NCI-H526 (cell line): ENCODE results near the gene MLEC.

Source experiments
- DNase-seq, 2 experiments: peaks; one replicate each; lab custom pipeline; 2025; lab: John Stamatoyannopoulos, UW

Gene MLEC, protein sequence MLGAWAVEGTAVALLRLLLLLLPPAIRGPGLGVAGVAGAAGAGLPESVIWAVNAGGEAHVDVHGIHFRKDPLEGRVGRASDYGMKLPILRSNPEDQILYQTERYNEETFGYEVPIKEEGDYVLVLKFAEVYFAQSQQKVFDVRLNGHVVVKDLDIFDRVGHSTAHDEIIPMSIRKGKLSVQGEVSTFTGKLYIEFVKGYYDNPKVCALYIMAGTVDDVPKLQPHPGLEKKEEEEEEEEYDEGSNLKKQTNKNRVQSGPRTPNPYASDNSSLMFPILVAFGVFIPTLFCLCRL

DNA sequence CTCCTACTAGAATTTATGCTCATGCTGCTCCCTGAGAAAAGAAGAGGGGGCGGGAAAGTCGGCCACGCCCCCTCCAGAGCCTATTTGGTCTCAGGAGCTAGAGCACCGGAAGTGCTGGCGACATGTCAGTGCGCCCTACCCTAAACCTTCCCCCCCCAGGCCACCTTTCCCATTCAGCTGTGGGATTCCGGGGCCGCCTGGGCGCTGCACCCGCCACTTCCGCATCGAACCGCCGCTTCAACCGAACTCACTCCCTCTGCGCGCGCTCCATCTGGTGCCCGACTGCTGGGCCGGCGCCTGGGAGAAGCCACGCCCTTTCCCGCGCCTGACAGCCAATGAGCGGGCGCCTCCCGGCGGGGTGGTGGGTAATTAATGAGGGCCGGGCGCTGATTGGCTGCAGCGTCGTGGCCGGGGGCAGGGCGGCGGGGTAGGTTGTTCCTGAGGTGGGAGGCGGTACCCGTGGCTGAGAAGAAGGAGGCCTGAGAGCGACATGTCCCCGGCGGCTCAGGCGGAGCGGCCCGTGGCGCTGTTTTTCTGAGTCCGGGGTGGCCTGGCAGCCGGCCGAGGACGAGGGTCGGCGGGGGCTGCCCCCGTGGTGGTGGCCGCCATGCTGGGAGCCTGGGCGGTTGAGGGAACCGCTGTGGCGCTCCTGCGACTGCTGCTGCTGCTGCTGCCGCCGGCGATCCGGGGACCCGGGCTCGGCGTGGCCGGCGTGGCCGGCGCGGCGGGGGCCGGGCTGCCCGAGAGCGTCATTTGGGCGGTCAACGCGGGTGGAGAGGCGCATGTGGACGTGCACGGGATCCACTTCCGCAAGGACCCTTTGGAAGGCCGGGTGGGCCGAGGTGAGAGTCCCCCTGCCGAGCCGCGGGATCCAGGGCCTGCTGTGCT, at the start of gene MLEC:
MLEC (plus strand) TSS at position 460 of the 888 bp plus-strand sequence; CDS start at position 608, 148 bp downstream.
- DNase-seq = peak; percentile 96 to 99

DNA sequence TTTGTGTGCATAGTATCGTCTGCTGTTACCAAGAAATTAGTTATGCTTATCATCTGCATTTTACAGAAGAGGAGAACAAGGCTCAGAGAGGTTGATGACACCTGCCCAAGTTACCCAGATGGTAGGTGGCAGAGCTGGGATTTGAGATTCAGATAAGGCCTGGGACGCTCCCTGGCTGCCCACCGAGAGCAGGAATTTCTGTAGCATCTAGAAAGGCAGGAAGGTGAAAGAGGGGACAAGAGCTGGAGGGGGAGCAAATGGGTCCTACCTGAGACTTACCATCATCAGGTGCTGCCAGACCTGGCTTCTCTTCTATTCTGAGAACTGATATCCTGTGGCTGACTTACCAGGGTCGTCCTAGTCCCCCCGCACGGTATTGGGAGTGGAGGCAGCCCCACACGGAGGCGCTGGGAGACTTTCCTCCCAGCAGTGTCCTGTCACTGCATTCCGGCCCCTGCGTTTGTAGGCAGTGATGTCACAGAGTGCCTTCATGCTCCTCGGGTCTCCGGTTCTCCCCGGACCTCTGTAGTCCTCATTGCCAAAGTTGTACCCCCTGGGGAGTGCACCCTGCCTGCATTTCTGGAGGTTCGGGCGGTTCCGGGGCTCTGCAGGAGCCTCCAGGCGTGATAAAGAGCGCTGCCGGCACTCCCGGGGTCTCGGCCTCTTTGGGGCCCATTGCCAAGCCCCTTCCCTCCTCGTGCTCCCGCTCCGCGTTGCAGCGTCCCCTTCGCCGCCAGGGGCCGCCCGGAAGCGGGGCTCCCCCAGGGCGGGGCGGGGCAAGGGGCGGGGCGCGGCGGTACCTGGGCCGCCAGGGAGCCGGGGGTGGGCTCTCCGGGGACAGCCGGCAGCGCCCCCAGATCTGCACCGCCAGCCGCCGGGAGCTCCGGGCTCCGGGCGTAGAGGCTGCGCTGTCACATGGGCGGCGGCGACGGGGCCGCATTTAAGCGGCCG, 46.9 kb upstream of the MLEC start, which contains the start of gene CABP1:
CABP1 (plus strand) TSS at position 856 of the 951 bp plus-strand sequence; CDS start at position 916, 60 bp downstream.
- DNase-seq = peak; percentile 16 to 83

DNA sequence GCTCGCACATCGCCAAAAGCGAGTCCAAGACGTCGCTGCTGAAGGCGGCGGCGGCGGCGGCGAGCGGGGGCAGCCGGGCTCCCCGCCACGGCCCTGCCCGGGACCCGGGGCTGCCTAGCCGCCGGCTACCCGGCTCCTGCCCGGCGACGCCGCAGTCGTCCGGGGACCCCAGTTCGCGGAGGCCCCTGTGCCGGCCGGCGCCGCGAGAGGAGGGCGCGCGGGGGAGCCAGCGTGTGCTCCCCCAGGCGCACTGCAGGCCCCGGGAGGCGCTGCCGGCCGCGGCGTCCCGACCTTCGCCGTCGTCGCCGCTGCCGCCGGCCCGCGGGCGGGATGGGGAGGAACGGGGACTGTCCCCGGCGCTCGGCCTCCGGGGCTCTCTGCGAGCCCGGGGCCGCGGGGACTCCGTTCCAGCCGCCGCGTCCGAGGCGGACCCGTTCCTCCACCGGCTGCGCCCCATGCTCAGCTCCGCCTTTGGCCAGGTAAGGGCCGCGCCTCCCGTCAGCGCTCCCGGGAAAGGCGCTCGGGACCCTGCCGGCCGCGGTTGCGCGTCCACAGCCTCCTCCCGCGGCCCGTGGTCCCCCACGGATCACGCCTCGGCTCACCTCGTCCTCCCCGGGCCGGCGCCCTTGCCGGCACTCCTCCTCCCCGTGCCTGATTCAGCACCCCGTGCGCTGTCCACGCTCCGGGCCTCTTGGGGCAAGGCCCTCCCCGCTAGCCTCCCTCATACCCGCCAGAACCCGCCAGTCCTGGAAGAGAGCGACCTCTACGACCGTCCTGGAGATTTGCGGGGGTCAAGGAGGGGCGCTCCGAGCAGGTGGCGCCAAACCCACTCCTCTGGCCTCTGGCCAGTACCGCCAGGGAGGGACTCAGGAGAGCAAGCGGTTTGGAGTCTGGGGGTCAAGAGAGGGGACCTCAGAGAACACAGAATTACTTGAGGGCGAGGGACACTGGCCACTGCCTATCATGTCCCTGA, 45.8 kb upstream of the MLEC start:
- peak in 1 of 2 experiments; percentile 68 for DNase-seq

DNA sequence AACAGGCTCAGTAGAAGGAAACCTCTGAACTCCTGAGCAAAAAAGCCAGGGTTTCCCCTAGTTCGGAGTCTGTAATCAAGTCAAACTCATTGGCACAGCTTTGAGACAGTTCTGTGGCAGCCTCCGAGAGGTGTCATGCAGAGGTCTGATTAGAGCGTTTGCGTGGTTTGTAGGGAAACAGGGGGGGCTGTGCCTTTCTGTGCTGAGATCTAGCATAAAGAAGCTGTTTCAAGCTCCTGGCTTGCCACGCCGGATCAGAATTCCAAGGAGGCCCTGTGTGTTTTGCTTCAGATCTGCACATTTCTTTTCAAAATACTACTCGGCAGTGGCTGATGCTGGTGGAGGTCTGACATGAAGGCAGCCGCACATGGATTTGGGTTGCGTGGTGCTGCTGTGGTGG, 44.8 kb upstream of the MLEC start:
- DNase-seq = no peak

DNA sequence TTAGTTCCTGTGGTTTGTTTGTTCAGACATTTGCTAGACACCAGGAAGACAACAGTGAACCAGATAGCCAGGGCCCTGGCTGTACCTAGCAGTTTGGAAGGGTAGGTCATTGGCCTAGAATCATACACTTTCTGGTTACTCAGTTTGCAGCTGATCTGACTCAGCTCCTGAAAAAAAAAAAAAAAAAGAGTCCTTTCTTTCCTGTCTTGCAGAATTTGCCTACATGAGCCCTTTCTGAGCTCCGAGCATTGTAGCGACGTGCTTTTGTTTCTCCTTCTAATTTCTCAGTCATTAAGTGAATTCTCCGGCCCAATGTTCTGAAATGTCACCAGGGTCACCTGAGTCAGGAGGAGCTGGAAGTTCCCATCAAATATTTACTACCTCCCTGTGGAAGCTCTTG, 44.1 kb upstream of the MLEC start:
- DNase-seq = no peak

DNA sequence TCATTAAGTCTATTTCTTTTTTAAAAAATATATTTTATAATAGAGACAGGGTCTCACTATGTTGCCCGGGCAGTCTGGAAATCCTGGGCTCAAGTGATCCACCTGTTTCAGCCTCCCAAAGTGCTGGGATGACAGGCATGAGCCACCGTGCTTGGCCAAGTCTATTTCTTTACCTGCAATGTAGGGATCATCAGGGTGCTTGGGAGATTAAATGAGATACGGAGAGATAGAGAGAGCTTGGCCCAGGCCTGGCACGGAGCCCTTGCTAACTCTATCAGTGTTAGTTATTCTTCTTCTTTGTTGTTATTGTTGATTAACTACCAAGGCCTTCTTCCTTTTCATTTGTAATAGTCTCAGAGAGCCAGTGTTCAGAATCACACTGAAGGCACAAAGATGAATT, 43.4 kb upstream of the MLEC start:
- no peak for DNase-seq

DNA sequence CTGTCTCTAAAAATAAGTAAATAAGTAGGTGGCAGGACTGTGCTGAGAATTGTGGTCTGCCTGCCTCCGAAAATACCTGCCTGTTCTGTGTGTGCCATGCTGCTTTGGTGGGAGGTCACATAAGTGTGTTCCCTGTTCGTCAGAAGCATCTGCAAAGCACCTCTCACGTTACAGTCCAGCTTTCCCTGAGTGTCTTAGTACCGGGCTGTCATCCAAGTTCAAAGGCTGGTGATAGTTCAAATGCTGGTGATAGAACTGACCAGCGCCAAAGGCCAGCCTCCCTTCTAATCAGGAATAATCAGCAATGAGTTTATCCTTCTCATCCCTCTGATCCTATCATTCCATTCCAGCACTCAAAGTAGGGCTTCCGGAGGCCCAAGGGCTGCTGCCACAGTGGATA, 40.9 kb upstream of the MLEC start:
- no peak for DNase-seq

DNA sequence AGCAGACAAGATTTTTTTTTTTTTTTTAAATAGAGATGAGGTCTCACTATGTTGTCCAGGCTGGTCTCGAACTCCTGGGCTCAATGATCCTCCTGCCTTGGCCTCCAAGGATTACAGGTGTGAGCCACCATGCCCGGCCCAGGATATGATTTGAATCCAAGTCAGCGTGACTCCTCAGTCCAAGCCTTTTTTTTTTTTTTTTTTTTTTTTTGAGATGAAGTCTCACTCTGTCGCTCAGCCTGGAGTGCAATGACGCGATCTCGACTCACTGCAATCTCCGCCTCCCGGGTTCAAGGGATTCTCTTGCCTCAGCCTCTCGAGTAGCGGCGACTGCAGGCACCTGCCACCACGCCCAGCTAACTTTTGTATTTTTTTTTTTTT, 39.6 kb upstream of the MLEC start:
- DNase-seq = no peak

DNA sequence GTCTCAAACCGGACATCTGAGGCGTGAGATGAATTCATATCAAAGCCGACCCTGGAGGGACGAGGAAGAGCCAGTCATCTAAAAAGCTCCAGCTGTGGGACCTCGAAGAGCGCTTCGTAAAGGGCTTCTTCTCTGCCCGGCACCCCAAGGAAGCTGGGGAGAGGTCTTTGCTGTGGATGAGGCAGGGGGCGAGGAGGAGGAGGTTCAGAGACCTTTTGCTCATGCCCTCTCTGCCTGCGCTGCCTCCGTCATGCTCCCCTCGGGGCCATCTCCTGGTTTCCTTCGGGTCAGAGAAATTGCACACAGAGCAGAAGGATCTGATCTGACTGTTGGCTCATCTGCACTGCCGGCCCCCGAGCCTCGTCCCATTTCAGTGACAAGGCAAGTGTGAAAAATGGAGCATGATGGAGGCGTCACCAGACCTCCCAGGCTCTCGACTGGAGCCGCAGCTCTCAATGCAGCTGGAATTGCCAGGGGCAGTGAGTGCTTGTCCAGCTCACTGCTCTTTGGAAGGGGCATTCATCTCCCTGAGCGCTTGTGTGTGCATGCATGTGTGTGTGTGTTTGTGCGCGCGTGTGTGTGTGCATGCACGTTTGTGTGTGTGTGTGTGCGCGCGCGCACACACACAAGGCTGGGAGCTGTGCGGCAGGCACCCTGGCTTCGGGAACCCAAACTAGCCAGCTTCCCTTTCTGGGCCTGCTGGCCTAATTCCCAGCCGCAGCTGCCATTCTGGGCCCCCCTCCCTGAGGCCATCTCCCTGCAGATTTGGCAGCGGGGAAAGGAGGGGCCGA, 37.3 kb upstream of the MLEC start:
- peak in 1 of 2 experiments; percentile 31 for DNase-seq

DNA sequence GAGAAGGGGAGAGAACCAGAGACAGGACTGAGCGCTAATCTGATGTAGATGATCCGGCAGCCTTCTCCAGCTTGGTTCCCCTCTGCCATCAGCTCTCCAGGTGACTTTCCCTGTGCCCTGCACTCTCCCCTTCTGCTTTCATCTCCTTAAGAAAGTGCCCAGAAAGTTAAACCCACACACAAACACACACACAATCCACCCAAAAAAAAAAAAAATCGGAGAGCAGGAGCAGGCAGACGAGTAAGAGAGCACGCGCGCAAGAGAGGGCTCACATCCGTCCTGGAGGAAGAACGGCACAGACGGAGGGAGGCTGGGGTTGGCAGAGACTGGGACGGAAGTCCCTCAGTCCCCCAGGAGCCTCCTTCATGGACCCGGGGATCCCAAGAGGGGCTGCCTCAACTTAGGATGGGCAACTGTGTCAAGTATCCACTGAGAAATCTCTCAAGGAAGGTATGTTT, 36.7 kb upstream of the MLEC start:
- DNase-seq = no peak

DNA sequence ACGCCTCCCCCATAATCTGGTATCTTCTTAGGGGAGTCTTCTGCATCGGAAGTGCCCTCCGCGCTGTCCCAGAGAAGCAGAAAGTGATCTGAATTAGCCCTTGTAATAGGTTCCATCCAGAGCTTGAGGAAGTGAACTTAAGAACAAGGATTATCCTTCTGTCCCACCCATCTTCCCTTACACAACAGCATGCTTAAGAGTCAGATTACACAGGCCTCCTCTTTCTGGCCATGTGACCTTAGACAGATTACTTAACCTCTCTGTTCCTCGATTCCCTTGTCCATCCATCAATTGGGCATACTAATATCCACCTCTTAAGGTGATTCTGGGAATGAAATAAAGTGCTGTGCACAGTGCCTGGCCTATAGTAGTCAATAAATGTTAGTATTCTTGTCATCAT, 35.1 kb upstream of the MLEC start:
- DNase-seq = no peak

DNA sequence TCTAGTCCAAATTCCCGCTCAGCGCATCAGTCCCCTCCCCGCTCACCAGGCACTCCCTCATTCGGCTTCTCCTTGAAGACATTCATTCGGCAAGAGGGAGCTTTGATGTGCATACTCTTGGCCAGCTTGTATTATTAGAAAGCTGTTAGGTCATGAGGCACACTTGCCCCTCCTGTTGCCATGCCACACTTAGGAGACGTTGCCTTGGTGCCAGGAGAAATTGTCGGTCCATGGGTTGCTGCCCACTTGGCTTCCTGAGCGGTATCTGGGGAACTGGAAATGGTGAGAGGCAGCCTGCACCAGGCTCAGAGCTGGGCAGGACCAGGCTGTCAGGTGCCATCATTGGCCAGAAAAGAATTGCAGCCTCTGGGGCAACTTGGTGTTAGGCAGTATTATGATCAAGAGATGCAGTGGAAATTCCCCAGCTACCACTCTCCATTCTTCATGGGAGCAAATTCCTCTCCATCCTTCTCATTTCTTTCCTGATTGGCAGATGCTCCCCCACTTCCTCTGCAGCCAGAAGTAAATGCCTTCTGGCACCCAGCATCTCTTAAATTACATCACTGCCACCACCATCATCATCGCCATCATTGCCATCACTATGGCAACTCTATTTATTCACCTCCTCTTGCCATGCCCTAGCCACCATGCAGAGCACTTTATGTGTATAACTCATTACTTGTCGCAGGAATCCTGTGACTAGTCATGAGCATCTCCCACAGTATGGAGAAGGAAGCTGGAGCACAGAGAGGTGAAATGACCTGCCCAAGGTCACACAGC, 34.1 kb upstream of the MLEC start:
- no peak for DNase-seq

DNA sequence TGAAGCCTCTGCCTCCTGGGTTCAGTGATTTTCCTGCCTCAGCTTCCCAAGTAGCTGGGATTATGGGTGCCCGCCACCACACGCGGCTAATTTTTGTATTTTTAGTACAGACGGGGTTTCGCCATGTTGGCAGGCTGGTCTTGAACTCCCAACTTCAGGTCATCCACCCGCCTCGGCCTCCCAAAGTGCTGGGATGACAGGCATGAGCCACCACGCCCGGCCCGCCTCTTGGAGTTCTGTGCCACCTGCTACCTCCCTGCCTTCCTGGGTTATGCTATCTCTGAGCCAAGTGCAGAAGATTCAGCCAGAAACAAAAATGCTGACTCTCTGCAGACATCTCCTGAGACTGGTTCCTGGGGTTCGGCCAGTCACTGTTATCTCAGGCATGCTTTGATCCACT, 33.3 kb upstream of the MLEC start:
- DNase-seq = no peak

DNA sequence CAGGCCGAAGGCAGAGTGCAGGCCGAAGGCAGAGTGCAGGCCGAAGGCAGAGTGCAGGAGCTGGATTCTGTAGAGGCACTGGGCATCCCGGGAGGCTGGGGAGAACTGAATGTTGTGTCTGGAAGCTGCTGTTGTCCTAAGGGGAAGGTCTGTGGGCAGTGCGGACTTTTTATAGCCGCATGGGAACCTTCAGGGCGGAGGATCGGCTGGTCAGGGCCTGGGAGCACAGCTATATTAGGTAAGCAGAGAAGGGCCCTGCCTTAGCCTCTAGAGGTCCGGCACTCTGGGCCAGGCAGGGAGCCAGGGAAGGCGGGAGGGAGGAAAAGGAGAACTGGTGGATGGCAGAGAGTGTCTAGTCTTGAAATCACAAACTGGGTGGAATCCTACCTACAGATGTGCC, 32.3 kb upstream of the MLEC start:
- no peak for DNase-seq

DNA sequence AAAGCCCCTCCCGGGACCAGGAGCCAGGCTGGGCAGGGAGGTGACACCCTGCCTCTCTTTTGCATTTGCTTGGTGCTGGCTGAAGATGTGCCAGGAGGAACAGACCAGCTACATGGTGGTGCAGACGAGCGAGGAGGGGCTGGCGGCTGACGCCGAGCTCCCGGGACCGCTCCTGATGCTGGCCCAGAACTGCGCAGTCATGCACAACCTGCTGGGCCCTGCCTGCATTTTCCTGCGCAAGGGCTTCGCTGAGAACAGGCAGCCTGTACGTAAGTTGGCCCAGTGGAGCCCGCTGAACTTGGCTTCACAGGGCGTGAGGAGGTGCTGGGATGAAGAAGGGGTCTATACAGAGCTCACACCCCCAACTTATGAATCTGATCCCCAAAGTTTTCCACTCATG, 30.9 kb upstream of the MLEC start:
- DNase-seq = no peak

DNA sequence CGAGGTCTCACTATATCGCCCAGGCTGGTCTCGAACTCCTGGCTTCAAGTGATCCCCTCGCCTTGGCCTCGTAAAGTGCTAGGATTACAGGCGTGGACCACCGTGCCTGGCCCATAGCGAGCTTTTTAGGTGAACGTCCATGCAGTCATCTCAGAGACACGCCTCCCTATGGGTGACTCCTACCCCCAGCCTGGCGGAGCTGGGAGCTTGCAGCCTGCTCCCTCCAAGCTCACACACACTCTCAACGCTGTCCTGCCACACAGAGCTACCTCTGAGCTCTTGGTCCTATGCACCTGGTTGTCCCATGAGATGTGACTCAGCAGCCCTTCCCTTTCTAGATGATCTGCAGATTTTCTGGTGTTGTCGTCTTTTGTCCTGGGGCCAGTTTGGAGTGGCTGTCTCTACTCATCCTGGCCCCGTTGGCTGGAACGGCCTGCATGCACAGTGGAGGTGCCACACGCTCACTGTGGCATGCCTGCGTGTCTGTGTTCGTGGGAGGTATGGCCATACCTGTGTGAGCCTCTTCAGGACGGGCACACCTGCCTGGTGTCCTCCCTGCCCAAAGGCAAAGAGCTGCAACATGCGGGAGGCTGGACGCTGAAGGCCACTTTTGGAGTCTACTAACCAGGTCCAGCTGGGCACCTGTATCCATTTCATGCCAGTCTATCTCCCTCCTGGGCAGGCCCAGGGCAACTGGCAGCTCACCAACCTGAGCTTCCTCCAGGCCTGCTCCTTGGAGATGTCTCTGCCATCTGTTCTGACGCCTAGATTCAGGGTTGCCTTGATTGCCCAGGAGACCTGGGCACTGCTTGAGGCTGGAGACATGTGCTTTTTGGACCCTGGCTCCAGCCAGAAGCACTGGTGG, 28.4 kb upstream of the MLEC start:
- DNase-seq = no peak

DNA sequence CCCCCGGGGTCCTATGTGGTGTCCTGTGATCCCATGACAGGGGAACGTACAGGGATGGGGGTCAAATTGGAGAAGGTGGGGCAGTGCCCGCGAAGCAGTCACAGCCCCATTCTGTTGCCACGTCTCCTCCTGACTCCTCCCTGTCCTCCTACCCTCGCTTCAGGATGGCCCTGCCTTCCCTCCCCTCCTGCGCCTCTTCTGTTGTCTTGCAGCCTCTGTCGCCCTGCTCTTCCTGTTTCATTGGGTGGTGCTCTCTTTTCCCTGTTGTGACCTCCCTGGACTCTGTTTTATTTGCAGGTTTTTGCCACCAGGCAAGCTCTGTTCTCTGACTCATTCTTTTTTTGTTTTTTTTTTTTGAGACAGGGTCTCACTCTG, 27.8 kb upstream of the MLEC start:
- no peak for DNase-seq

DNA sequence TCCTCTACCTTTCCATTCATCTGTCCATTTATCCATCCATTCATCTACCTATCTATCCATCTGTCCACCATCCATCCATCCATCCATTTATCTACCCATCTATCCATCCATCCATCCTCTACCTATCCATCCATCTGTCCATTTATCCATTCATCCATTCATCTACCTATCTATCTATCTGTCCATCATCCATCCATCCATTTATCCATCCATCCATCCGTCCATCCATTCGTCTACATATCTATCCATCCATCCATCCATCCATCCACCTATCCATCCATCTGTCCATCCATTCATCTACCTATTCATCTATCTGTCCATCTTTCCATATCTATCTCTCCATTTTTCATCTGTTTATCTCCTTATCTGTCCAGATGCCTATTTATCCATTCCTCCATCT, 25.5 kb upstream of the MLEC start:
- DNase-seq = no peak
